NB4 (cell line): ENCODE data around the gene ZNF207.

Source experiments
- MYC ChIP-seq: IDR thresholded peaks from 2 replicates; pipeline ENCODE4 v1.6.1; 2011; ENCODE audit warnings: low read depth, low read length
- POLR2A ChIP-seq: IDR thresholded peaks from 2 replicates; pipeline ENCODE4 v1.6.1; 2011; ENCODE audit warnings: mild to moderate bottlenecking; ENCODE audit not compliant: insufficient read length; ENCODE audit errors: extremely low read depth
- TF ChIP-seq, protein P1 (sequence below): IDR thresholded peaks from one replicate; pipeline ENCODE4 v1.5.1; 2012; ENCODE audit warnings: low read depth, low read length
- TF ChIP-seq, protein P2 (sequence below): IDR thresholded peaks from 2 replicates; pipeline ENCODE4 v1.6.1; 2011; ENCODE audit warnings: low read depth, low read length

GRCh38 chr17:32396343-32396742 lies 46.4 kb downstream of the ZNF207 start:
- TF ChIP-seq, protein P1, sequence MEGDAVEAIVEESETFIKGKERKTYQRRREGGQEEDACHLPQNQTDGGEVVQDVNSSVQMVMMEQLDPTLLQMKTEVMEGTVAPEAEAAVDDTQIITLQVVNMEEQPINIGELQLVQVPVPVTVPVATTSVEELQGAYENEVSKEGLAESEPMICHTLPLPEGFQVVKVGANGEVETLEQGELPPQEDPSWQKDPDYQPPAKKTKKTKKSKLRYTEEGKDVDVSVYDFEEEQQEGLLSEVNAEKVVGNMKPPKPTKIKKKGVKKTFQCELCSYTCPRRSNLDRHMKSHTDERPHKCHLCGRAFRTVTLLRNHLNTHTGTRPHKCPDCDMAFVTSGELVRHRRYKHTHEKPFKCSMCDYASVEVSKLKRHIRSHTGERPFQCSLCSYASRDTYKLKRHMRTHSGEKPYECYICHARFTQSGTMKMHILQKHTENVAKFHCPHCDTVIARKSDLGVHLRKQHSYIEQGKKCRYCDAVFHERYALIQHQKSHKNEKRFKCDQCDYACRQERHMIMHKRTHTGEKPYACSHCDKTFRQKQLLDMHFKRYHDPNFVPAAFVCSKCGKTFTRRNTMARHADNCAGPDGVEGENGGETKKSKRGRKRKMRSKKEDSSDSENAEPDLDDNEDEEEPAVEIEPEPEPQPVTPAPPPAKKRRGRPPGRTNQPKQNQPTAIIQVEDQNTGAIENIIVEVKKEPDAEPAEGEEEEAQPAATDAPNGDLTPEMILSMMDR: no peak
- no peak for TF ChIP-seq POLR2A
- TF ChIP-seq MYC: no peak
- TF ChIP-seq, protein P2, sequence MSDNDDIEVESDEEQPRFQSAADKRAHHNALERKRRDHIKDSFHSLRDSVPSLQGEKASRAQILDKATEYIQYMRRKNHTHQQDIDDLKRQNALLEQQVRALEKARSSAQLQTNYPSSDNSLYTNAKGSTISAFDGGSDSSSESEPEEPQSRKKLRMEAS: no peak
